SKM-1 (cell line): ENCODE results near the gene COL5A2.

Experiments used
- DNase-seq: peaks from one replicate; lab custom pipeline; 2025; ENCODE audit not compliant: unreplicated experiment; lab: John Stamatoyannopoulos, UW

The COL5A2 gene

GRCh38 chr2:189179570-189179950 lies at the start of gene COL5A2:
Gene COL5A2, minus strand, starts transcription at chr2:189179761. Its CDS starts 157 bp downstream, at chr2:189179604.
- DNase-seq = no peak

GRCh38 chr2:189226017-189226416 lies 46.5 kb upstream of the COL5A2 start:
- DNase-seq = no peak

GRCh38 chr2:189225032-189225431 lies 45.5 kb upstream of the COL5A2 start:
- no peak for DNase-seq

GRCh38 chr2:189222468-189223105 lies 43.0 kb upstream of the COL5A2 start:
- DNase-seq = no peak

- no peak for DNase-seq
Measured at GRCh38 chr2:189221811-189222467, 42.4 kb upstream of the COL5A2 start.

- no peak for DNase-seq
Measured at GRCh38 chr2:189218236-189218635, 38.7 kb upstream of the COL5A2 start.

GRCh38 chr2:189217541-189217940 lies 38.0 kb upstream of the COL5A2 start:
- DNase-seq = no peak

GRCh38 chr2:189217051-189217450 lies 37.5 kb upstream of the COL5A2 start:
- DNase-seq = no peak

- no peak for DNase-seq
Measured at GRCh38 chr2:189214484-189214883, 34.9 kb upstream of the COL5A2 start.

GRCh38 chr2:189213250-189213649 lies 33.7 kb upstream of the COL5A2 start:
- DNase-seq = no peak

GRCh38 chr2:189210250-189211087 lies 30.9 kb upstream of the COL5A2 start:
- DNase-seq = no peak

GRCh38 chr2:189208254-189208653 lies 28.7 kb upstream of the COL5A2 start:
- no peak for DNase-seq

- DNase-seq = no peak
Measured at GRCh38 chr2:189204322-189204941, 24.9 kb upstream of the COL5A2 start.

- no peak for DNase-seq
Measured at GRCh38 chr2:189203177-189203799, 23.7 kb upstream of the COL5A2 start.

GRCh38 chr2:189199797-189200196 lies 20.2 kb upstream of the COL5A2 start:
- DNase-seq = no peak

- DNase-seq = no peak
Measured at GRCh38 chr2:189192766-189193165, 13.2 kb upstream of the COL5A2 start.

- DNase-seq = no peak
Measured at GRCh38 chr2:189191766-189192165, 12.2 kb upstream of the COL5A2 start.

- DNase-seq = no peak
Measured at GRCh38 chr2:189190685-189191084, 11.1 kb upstream of the COL5A2 start.

GRCh38 chr2:189188115-189188805 lies 8.7 kb upstream of the COL5A2 start:
- DNase-seq = no peak

- no peak for DNase-seq
Measured at GRCh38 chr2:189183170-189183569, 3.6 kb upstream of the COL5A2 start.
